ENCODE data around the gene CUEDC2. TPM values are rescaled to one million over a fixed set of nuclear protein-coding genes. Genes with fewer than 3 reads are reported as not detected.
A peak's percentile ranks its signal among the peaks of the same experiment; 100 is the strongest.

The CUEDC2 gene
- total RNA-seq, 2 donors from 2014 or later = 79.1 to 87.1 TPM

- peak overlapping the region; percentile 85 to 89 for H3K27ac ChIP-seq
- no peak for DNase-seq (ENCODE audit: low spot score)
- H3K4me1 ChIP-seq = peaks cover 0 to 41% of the 10 kb centered on the region in 2 donors
- H3K27me3 ChIP-seq = peaks cover 0 to 3% of the 10 kb centered on the region in 2 donors
- H3K9me3 ChIP-seq = no peaks in the 10 kb centered on the region
- peaks cover 8% of the 10 kb centered on the region for H3K36me3 ChIP-seq
- no peak for TF ChIP-seq CTCF (IDR thresholded peaks at IDR 0.05)
- H3K4me3 ChIP-seq = peak overlapping the region; percentile 71 to 94
These were observed 10.4 kb downstream of the CUEDC2 start for GRCh38 chr10:102421757-102422512.

- Histone ChIP-seq H3K4me1 (peaks cover 0 to 41% of the 10 kb centered on the region in 2 donors), H3K4me3 (peak overlapping the region; percentile 71 to 94), H3K27me3 (peaks cover 0 to 3% of the 10 kb centered on the region in 2 donors), H3K27ac (peak overlapping the region; percentile 85 to 89), H3K9me3 (no peaks in the 10 kb centered on the region), H3K36me3 (peaks cover 8% of the 10 kb centered on the region)
- no peak for TF ChIP-seq CTCF (IDR thresholded peaks at IDR 0.05)
- no peak for DNase-seq (ENCODE audit: low spot score)
These were observed 10.9 kb downstream of the CUEDC2 start for GRCh38 chr10:102421507-102421756.

- Histone ChIP-seq H3K9me3 (no peaks in the 10 kb centered on the region), H3K4me1 (peaks cover 0 to 41% of the 10 kb centered on the region in 2 donors)
- no peak for TF ChIP-seq CTCF (IDR thresholded peaks at IDR 0.05)
These were observed 11.5 kb downstream of the CUEDC2 start, which contains the start of gene FBXL15 for GRCh38 chr10:102420714-102421506. FBXL15 (plus strand) TSS chr10:102420836; CDS start chr10:102421130, 294 bp downstream.

GRCh38 chr10:102420181-102420713 is 12.1 kb downstream of the CUEDC2 start:
- peak overlapping the region; percentile 85 to 89 for H3K27ac ChIP-seq
- no peak for TF ChIP-seq CTCF (IDR thresholded peaks at IDR 0.05)
- peak overlapping the region; percentile 71 to 94 for H3K4me3 ChIP-seq
- peaks cover 8% of the 10 kb centered on the region for H3K36me3 ChIP-seq
- H3K9me3 ChIP-seq = no peaks in the 10 kb centered on the region
- H3K4me1 ChIP-seq = peaks cover 0 to 41% of the 10 kb centered on the region in 2 donors
- DNase-seq (ENCODE audit: low spot score) = no peak
- peaks cover 0 to 3% of the 10 kb centered on the region in 2 donors for H3K27me3 ChIP-seq

More at GRCh38 chr10:102420714-102421506, 11.5 kb downstream of the CUEDC2 start, which contains the start of gene FBXL15:
- Histone ChIP-seq H3K27ac (peak within 1 kb of the TSS; percentile 85 to 89), H3K27me3 (peaks cover 0 to 3% of the 10 kb centered on the region in 2 donors), H3K4me3 (peak within 1 kb of the TSS; percentile 71 to 94), H3K36me3 (peaks cover 8% of the 10 kb centered on the region)
- peak; percentile 99 for DNase-seq (ENCODE audit: low spot score)

GRCh38 chr10:102419269-102420180 is 12.8 kb downstream of the CUEDC2 start:
- DNase-seq (ENCODE audit: low spot score) = no peak
- Histone ChIP-seq H3K4me3 (peak overlapping the region; percentile 71 to 94), H3K4me1 (peaks cover 0 to 41% of the 10 kb centered on the region in 2 donors), H3K27me3 (peaks cover 0 to 8% of the 10 kb centered on the region in 2 donors), H3K27ac (peak overlapping the region; percentile 85 to 89), H3K9me3 (no peaks in the 10 kb centered on the region), H3K36me3 (peaks cover 7% of the 10 kb centered on the region)
- no peak for TF ChIP-seq CTCF (IDR thresholded peaks at IDR 0.05)
